HUES6 (cell line): ENCODE results near the gene PLLP.

Experiments used
- H3K27ac ChIP-seq: 2 replicates; pipeline ENCODE4 v1.7.0; 2013; ENCODE audit warnings: low read depth, mild to moderate bottlenecking, low read length, inconsistent platforms
- H3K27me3 ChIP-seq: 2 replicates; pipeline ENCODE4 v1.6.1; 2013; ENCODE audit warnings: low read length; ENCODE audit not compliant: control insufficient read depth, insufficient read depth
- H3K36me3 ChIP-seq: 2 replicates; pipeline ENCODE4 v1.6.1; 2013; ENCODE audit warnings: low read length; ENCODE audit not compliant: control insufficient read depth, insufficient read depth
- H3K4me1 ChIP-seq: 2 replicates; pipeline ENCODE4 v1.6.1; 2013; ENCODE audit warnings: low read length; ENCODE audit not compliant: control insufficient read depth, insufficient read depth
- H3K4me3 ChIP-seq: 2 replicates; pipeline ENCODE4 v1.5.1; 2013; ENCODE audit warnings: low read depth, low read length
- H3K9ac ChIP-seq: one replicate; pipeline ENCODE4 v1.6.1; 2013; ENCODE audit warnings: mild to moderate bottlenecking, low read length
- H3K9me3 ChIP-seq: 2 replicates; pipeline ENCODE4 v1.6.1; 2013; ENCODE audit warnings: low read depth, low read length; ENCODE audit not compliant: control insufficient read depth, insufficient read depth

Gene PLLP, protein sequence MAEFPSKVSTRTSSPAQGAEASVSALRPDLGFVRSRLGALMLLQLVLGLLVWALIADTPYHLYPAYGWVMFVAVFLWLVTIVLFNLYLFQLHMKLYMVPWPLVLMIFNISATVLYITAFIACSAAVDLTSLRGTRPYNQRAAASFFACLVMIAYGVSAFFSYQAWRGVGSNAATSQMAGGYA

DNA sequence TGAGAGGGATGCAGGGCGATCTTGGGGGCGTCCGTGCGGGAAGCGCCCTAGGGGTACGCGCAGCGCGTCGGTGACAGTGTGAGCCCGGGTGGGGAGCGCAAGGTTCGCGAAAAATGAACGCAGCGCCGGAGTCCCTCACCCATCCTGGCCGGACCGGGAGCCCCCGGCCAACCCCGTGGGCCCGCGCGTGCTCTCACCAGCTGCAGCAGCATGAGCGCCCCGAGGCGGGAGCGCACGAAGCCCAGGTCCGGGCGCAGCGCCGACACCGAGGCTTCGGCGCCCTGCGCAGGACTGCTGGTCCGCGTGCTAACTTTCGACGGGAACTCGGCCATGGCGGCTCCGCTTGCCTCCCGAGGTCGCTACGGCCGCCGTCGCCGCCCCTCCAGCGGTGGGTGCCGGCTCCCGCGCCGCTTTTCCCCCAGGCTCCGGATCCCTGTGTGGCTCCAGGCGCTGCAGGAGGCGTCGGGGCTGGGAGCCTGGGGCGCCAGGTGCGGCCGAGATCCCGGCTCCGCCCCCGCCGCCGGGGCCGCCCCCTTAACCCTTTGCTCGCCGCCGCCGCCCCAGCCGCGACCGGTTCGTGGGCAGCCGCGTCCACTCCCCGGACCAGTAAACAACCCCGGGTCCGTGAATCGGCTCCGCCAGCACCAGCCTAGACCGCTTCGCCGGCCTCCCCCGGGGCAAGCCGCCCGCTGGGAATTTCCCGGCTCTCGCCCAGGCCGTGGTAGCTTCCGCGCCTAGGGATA lies at the start of gene PLLP:
Gene PLLP, minus strand, starts transcription at position 464 of the 743 bp plus-strand sequence. Its CDS starts 132 bp downstream, at position 332.
- Histone ChIP-seq H3K9me3 (no peaks in the 10 kb centered on the region), H3K9ac (peak within 1 kb of the TSS; percentile 54), H3K4me3 (peak within 1 kb of the TSS; percentile 90), H3K36me3 (no peaks in the 10 kb centered on the region), H3K4me1 (peaks cover 7% of the 10 kb centered on the region; the same call in 1 of the 2 replicates), H3K27ac (no peak within 1 kb of the TSS; the same call in 1 of the 2 replicates), H3K27me3 (peaks cover 39% of the 10 kb centered on the region)

GRCh38 chr16:57333402-57333801 lies 48.9 kb upstream of the PLLP start:
- Histone ChIP-seq H3K27me3 (no peaks in the 10 kb centered on the region), H3K9me3 (0 out of 2 replicates have a peak, but pooled peaks cover 5% of the 10 kb centered on the region), H3K9ac (no peak overlapping the region), H3K4me3 (no peak overlapping the region), H3K36me3 (no peaks in the 10 kb centered on the region), H3K4me1 (no peaks in the 10 kb centered on the region), H3K27ac (no peak overlapping the region)

DNA sequence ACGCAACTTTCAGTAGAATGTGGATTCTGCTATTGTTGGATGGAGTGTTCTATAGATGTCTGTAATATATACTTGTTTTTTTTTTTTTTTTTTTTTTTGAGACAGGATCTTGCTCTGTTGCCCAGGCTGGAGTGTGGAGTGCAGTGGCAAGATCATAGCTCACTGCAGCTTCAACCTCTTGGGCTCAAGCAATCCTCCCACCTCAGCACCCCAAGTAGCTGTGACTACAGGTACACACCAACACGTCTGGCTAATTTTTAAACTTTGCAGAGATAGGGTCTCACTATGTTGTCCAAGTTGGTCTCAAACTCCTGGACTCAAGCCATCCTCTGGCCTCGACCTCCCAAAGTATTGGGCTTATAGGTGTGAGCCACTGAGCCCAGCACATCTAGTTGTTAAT lies 46.9 kb upstream of the PLLP start:
- Histone ChIP-seq H3K4me1 (no peaks in the 10 kb centered on the region), H3K9me3 (peaks cover 4% of the 10 kb centered on the region; the same call in 1 of the 2 replicates), H3K27ac (no peak overlapping the region), H3K9ac (no peak overlapping the region), H3K27me3 (no peaks in the 10 kb centered on the region), H3K4me3 (no peak overlapping the region), H3K36me3 (no peaks in the 10 kb centered on the region)

- no peak overlapping the region for H3K27ac ChIP-seq
- H3K4me3 ChIP-seq, result no peak overlapping the region
- H3K27me3 ChIP-seq, result no peaks in the 10 kb centered on the region
- peaks cover 7% of the 10 kb centered on the region; the same call in 1 of the 2 replicates for H3K9me3 ChIP-seq
- no peaks in the 10 kb centered on the region for H3K4me1 ChIP-seq
- no peak overlapping the region for H3K9ac ChIP-seq
- no peaks in the 10 kb centered on the region for H3K36me3 ChIP-seq
These were observed 45.4 kb upstream of the PLLP start for GRCh38 chr16:57329718-57330327.

DNA sequence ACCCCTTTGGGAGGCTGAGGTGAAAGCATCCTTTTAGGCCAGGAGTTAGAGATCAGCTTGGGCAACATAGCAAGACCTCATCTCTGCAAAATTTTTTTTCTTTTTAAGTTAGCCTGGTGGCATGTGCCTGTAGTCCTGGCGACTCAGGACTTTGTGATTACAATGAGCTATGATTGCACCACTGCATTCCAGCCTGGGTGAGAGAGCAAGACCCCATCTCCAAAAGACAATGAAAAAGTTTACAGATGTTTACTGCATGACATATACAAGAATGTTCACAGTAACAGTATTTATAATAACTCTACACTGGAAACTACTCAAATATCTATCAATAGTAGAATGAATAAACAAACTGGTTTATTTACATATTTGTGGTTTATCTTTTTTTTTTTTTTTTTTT lies 41.0 kb upstream of the PLLP start:
- H3K27ac ChIP-seq, result no peak overlapping the region

GRCh38 chr16:57324749-57325148 lies 40.3 kb upstream of the PLLP start:
- H3K27ac ChIP-seq, result no peak overlapping the region
- no peak overlapping the region for H3K4me3 ChIP-seq
- H3K9ac ChIP-seq, result no peak overlapping the region
- H3K27me3 ChIP-seq, result no peaks in the 10 kb centered on the region
- H3K9me3 ChIP-seq, result peaks cover 5% of the 10 kb centered on the region; the same call in 1 of the 2 replicates
- H3K36me3 ChIP-seq, result no peaks in the 10 kb centered on the region
- H3K4me1 ChIP-seq, result no peaks in the 10 kb centered on the region

More for the DNA sequence above, 41.0 kb upstream of the PLLP start:
- H3K27me3 ChIP-seq, result no peaks in the 10 kb centered on the region
- H3K9me3 ChIP-seq, result peaks cover 5% of the 10 kb centered on the region; the same call in 1 of the 2 replicates
- no peak overlapping the region for H3K4me3 ChIP-seq
- H3K36me3 ChIP-seq, result no peaks in the 10 kb centered on the region
- no peaks in the 10 kb centered on the region for H3K4me1 ChIP-seq
- H3K9ac ChIP-seq, result no peak overlapping the region

DNA sequence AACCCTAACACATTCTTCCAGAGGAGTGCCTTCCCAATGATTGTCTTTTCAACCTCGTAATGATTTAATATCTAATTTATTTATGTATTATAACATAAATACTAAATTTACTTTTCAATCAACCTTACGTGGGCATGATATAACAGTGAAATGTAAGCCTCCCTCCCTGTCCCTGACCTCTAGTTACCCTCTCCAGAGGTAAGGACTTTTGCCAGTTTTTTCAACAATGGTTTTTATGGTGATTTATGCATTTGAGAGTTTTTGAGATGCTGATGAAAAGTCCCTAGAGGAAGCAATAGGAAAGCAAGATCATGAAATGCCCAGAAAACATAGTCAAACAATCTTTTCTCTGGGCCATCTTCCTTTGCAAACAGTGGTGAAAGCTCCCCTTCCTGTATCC lies 35.2 kb upstream of the PLLP start:
- Histone ChIP-seq H3K4me1 (peaks cover 14% of the 10 kb centered on the region), H3K9ac (no peak overlapping the region), H3K27me3 (no peaks in the 10 kb centered on the region), H3K27ac (no peak overlapping the region), H3K36me3 (no peaks in the 10 kb centered on the region), H3K9me3 (no peaks in the 10 kb centered on the region), H3K4me3 (no peak overlapping the region)

GRCh38 chr16:57318240-57318970 lies 33.9 kb upstream of the PLLP start:
- Histone ChIP-seq H3K4me3 (no peak overlapping the region), H3K36me3 (no peaks in the 10 kb centered on the region), H3K27ac (no peak overlapping the region), H3K9me3 (no peaks in the 10 kb centered on the region), H3K9ac (no peak overlapping the region), H3K4me1 (peaks cover 18% of the 10 kb centered on the region), H3K27me3 (no peaks in the 10 kb centered on the region)

DNA sequence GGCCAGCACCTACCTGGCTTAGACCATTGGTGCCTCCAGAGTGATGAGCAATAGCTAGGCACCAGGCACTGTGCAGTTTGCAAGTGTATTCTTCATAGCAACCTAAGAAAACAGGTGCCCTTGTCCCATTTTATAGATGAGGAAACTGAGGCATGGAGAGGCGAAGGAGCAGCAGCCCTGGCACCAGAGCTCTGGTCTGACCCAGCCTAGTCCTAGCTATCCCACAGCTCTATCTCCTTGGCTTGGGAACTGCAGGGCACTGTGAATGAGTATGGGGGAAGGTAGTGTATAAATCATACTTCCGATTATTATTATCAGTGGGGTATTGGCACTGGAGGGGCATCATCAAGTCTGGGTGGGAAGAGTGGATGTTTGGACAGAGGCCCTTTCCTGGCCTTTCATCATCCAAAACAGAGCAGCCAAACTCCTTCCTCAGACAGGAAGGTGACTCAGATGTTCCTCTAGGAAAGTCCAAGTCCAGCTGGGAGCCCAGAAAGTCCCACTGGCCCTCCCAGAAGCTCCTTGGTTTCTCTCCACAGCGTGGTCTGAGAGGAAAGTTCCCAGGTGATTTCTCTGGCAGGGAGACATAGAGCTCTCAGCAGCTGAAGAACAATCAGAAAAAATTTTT lies 32.0 kb upstream of the PLLP start:
- Histone ChIP-seq H3K9me3 (no peaks in the 10 kb centered on the region), H3K4me3 (no peak overlapping the region), H3K27me3 (no peaks in the 10 kb centered on the region), H3K27ac (no peak overlapping the region), H3K9ac (no peak overlapping the region), H3K4me1 (peaks cover 18% of the 10 kb centered on the region), H3K36me3 (no peaks in the 10 kb centered on the region)

DNA sequence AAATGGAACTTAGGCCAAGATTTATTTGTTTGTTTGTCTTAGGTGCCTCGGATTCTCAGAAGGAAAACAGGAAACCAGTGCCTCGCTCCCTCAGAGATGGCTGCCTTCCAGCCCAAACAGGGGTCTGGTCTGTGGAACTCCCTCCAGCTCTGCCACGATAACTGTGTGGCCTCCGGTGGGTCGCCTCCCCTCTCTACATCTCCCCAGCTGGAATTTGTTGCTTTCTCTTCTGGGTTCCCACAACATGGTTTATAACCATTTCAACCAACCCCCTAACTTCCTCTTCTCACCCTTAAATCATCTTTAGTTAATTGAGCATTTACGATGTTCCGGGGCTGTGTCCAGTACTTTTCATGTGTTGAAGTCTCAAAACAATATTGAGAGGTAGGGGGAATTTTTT lies 30.9 kb upstream of the PLLP start:
- no peaks in the 10 kb centered on the region for H3K36me3 ChIP-seq
- no peak overlapping the region for H3K9ac ChIP-seq
- no peak overlapping the region for H3K4me3 ChIP-seq
- no peaks in the 10 kb centered on the region for H3K27me3 ChIP-seq
- no peaks in the 10 kb centered on the region for H3K9me3 ChIP-seq
- H3K27ac ChIP-seq, result no peak overlapping the region
- peaks cover 18% of the 10 kb centered on the region for H3K4me1 ChIP-seq
